ENCODE results near the gene MBD3L4. TPM values are rescaled to one million over a fixed set of nuclear protein-coding genes. Genes with fewer than 3 reads are reported as not detected.

The MBD3L4 gene
- total RNA-seq, 2 donors from 2014 or later = not detected

- Mint-ChIP-seq H3K27ac (no peak overlapping the region), H3K36me3 (ENCODE audit: low read depth) (no peaks in the 10 kb centered on the region), H3K27me3 (no peaks in the 10 kb centered on the region), H3K4me1 (no peaks in the 10 kb centered on the region), H3K4me3 (no peak overlapping the region)
- no peak for DNase-seq
- no peaks in the 10 kb centered on the region for H3K9me3 ChIP-seq (ENCODE audit: control insufficient read depth, low read length, poor library complexity, severe bottlenecking)
- ATAC-seq = no peak
These were observed 52.1 kb downstream of the MBD3L4 start for GRCh38 chr19:6987850-6988249.

Other genes with a start within 250 kb of the MBD3L4 start
- 1 to 10 TPM; 3.6 to 6.6 TPM for gene ADGRE1, start 152.6 kb downstream of the MBD3L4 start, total RNA-seq
- gene MBD3L2B, start 18.7 kb downstream of the MBD3L4 start, total RNA-seq = not detected
- gene MBD3L5, start 9.6 kb downstream of the MBD3L4 start, total RNA-seq = not detected
- not detected for gene MBD3L2, start 9.1 kb upstream of the MBD3L4 start, total RNA-seq
- gene MBD3L3, start 18.5 kb upstream of the MBD3L4 start, total RNA-seq = not detected
- 10 to 100 TPM in 1 of 2 donors, 1 to 10 TPM in 1; 9.4 to 11.2 TPM for gene ZNF557, start 29.5 kb upstream of the MBD3L4 start, total RNA-seq

Data from T-helper 17 cell (primary cell).